T-helper 1 cell treated with Interleukin-12 subunit alpha and Interleukin-12 subunit beta and Interleukin-4 antibody, amounts not matched to agents 30 μg/mL and 1 μg/mL, for 36 hours (primary cell): ENCODE measurements around the gene MPP7.
"Not testable (repeated sequence)": the region's sequence is repeated elsewhere in the genome, so short reads cannot be mapped to it uniquely, and the experiment has no call there.

Experiments
- H3K27ac Mint-ChIP-seq: one replicate; pipeline ENCODE4 v1.8.0; 2021; ENCODE audit warnings: mild to moderate bottlenecking, mixed read lengths
- H3K27me3 Mint-ChIP-seq: one replicate; pipeline ENCODE4 v1.8.0; 2021; ENCODE audit warnings: low read depth, mixed read lengths
- H3K36me3 Mint-ChIP-seq: one replicate; pipeline ENCODE4 v1.8.0; 2021; ENCODE audit warnings: low read depth, mixed read lengths
- H3K4me1 Mint-ChIP-seq: one replicate; pipeline ENCODE4 v1.8.0; 2021; ENCODE audit warnings: low read depth, mixed read lengths
- H3K4me3 Mint-ChIP-seq: one replicate; pipeline ENCODE4 v1.8.0; 2021; ENCODE audit warnings: mild to moderate bottlenecking, moderate library complexity, mixed read lengths
- H3K9me3 Mint-ChIP-seq: one replicate; pipeline ENCODE4 v1.8.0; 2021; ENCODE audit warnings: mixed read lengths

The MPP7 gene

DNA sequence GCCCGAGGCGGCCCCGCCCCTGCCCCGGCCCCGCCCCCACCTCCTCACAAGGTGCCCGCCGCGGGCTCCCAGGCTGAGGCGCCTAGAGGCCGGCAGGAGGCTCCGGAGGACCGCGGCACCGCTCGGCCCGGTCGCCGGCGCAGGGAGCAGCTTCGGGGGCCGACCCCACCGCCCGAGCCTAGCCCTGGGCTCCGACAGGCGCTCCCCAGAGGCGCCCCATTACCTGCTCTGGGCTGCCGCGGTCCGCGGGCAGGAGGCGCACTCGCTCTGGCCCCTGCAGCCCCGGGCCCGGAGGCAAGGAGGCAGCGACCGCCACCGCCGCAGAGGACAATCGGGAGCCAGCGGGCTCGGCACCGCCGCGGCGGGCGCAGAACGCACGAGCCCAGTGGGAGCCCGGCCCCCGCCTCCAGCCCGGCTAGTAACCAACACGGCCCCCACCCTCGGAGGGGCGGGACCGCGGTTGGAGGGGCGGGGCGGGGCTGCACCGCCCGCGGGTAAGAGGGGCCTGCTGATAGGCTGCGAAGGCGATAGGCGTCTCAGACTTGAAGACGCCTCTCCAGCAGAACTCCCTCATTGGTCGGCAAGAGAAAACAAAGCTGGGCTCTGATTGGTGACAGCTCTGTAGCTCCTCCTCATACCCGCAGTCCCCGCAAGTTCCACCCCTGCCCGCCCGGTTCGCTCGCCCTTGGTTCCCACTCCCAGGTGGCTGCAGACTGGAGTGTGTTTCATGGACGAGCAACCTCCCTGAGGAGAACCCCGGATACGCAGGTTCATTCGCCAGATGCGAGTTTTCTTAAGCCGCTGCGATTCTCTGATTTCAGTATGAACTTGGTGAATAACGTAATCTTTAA, at the start of gene MPP7:
Gene MPP7, minus strand, starts transcription at position 427 of the 851 bp plus-strand sequence. CDS start 64,460 bp downstream, outside the sequence.
- Mint-ChIP-seq H3K9me3 (no peaks in the 10 kb centered on the region), H3K4me1 (peaks cover 23% of the 10 kb centered on the region), H3K4me3 (peak within 1 kb of the TSS; percentile 88)

GRCh38 chr10:28349892-28350291, 47.0 kb upstream of the MPP7 start:
- Mint-ChIP-seq H3K4me1 (no peaks in the 10 kb centered on the region), H3K27me3 (peaks cover 14% of the 10 kb centered on the region), H3K36me3 (peaks cover 4% of the 10 kb centered on the region), H3K9me3 (peaks cover 19% of the 10 kb centered on the region), H3K4me3 (no peak overlapping the region), H3K27ac (no peak overlapping the region)

More for the DNA sequence above, at the start of gene MPP7:
- Mint-ChIP-seq H3K27ac (peak within 1 kb of the TSS; percentile 65), H3K36me3 (no peaks in the 10 kb centered on the region), H3K27me3 (peaks cover 48% of the 10 kb centered on the region)

DNA sequence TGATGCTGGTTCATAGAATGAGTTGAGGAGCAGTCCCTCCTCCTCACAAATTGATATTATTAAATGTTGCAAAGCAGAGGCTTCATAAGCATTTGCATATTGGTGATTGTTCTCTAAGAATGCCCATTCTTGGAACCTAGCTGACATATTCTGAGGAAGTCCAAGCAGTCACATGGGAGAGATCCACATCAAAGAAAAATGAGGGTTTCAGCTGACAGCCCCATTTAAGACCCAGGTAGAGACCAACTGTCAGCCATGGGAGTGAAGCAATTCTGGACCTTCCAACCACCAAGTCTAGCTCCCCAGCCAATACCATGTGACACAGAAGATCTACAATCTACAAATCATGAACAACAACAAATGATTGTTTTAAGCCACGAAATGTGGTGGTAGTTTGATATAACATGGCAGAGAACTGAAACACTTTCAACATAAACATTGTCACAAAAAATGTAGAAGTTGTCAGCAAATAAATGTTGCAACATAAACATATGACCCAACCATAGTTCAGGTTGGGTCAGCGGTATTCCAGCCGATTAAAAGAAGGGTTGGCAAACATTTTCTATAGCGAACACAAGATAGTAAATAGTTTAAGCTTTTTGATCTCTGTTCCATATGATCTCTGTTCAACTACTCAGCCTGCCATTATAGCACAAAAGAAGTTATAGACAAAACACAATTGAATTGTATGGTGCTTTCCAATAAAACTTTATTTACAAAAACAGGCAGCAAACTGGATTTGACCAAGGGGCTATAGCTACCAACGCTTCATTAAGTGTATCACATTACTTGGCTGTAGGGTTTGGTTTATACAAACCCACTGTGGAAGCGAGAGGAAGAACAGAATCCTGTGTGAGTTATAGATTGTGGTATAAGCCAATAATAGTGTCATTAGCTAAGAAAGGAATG, 41.4 kb upstream of the MPP7 start:
- Mint-ChIP-seq H3K36me3 (peaks cover 16% of the 10 kb centered on the region), H3K4me1 (peaks cover 10% of the 10 kb centered on the region), H3K9me3 (peaks cover 45% of the 10 kb centered on the region), H3K4me3 (no peak overlapping the region), H3K27ac (no peak overlapping the region), H3K27me3 (peaks cover 37% of the 10 kb centered on the region)

GRCh38 chr10:28343252-28343651, 40.4 kb upstream of the MPP7 start:
- H3K9me3 Mint-ChIP-seq, result peaks cover 45% of the 10 kb centered on the region
- H3K4me1 Mint-ChIP-seq, result peaks cover 12% of the 10 kb centered on the region
- no peak overlapping the region for H3K4me3 Mint-ChIP-seq
- H3K27ac Mint-ChIP-seq, result no peak overlapping the region
- H3K36me3 Mint-ChIP-seq, result peaks cover 16% of the 10 kb centered on the region
- H3K27me3 Mint-ChIP-seq, result peaks cover 40% of the 10 kb centered on the region

- Mint-ChIP-seq H3K9me3 (peaks cover 39% of the 10 kb centered on the region), H3K36me3 (peaks cover 13% of the 10 kb centered on the region), H3K27me3 (peaks cover 41% of the 10 kb centered on the region), H3K4me1 (peaks cover 12% of the 10 kb centered on the region)
- H3K4me3 Mint-ChIP-seq, H3K27ac Mint-ChIP-seq: not testable (repeated sequence)
Measured at GRCh38 chr10:28341679-28342078, 38.8 kb upstream of the MPP7 start.

DNA sequence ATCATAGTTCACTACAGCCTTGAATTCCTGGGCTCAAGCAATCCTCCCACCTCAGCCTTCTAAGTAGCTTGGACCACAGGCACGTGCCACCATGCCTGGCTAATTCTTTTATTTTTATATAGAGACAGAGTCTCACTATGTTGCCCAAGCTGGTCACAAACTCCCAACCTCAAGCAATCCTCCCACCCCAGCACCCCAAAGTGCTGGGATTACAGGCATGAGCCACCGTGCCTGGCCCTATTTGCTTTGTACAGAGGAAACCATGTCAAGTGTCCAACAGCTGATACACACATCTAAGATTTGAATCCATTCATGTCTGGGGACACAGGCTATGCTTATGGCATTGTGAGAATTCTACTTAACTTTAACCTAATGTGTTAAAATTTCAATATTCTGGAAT, 29.9 kb upstream of the MPP7 start:
- Mint-ChIP-seq H3K4me1 (peaks cover 38% of the 10 kb centered on the region), H3K4me3 (no peak overlapping the region), H3K27ac (peak overlapping the region; percentile 41), H3K9me3 (no peaks in the 10 kb centered on the region), H3K36me3 (peaks cover 2% of the 10 kb centered on the region), H3K27me3 (peaks cover 11% of the 10 kb centered on the region)

DNA sequence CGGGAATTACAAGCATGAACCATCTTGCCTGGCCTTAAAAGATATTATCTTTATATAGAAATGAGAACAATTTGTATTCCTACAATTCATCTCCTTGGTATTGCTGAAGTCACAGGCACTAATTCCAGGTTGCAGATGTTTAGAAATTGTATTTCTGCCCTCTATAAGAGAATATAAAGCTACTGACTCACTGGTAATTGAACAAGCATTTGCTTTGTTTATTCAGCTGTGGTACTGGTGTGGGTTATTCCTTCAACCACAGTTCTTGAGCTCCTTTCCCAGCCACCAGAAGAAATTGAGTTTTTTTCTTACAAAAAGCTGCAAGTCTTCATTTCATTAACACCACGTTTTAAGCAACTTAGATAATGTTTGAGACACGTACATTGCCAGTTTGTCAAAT, 29.0 kb upstream of the MPP7 start:
- H3K4me1 Mint-ChIP-seq, result peaks cover 38% of the 10 kb centered on the region
- H3K27me3 Mint-ChIP-seq, result peaks cover 4% of the 10 kb centered on the region
- H3K4me3 Mint-ChIP-seq, result no peak overlapping the region
- peaks cover 2% of the 10 kb centered on the region for H3K36me3 Mint-ChIP-seq
- no peaks in the 10 kb centered on the region for H3K9me3 Mint-ChIP-seq
- H3K27ac Mint-ChIP-seq, result no peak overlapping the region

DNA sequence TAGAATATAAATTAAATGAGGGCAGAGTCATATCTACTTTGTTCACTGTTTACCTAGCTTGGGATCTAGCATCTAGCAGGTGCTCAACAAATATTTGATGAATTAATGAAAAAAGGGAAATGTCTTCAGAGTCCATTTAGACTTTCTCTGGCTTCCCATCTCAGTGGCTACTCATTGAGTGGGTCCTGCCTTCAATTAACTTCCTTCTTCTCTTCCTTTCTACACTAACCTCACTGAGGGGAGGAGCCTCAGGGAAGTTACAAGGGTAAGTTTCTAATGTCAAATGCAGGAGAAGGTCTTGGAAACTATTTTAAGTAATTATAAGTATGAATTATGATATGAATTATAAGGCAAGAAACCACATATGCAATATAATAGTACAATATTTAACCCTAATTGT, 28.2 kb upstream of the MPP7 start:
- H3K9me3 Mint-ChIP-seq, result no peaks in the 10 kb centered on the region
- H3K36me3 Mint-ChIP-seq, result peaks cover 2% of the 10 kb centered on the region
- peaks cover 38% of the 10 kb centered on the region for H3K4me1 Mint-ChIP-seq
- H3K4me3 Mint-ChIP-seq, result no peak overlapping the region
- H3K27ac Mint-ChIP-seq, result no peak overlapping the region
- peaks cover 7% of the 10 kb centered on the region for H3K27me3 Mint-ChIP-seq

- H3K27me3 Mint-ChIP-seq, result peaks cover 7% of the 10 kb centered on the region
- H3K4me1 Mint-ChIP-seq, result peaks cover 20% of the 10 kb centered on the region
- H3K27ac Mint-ChIP-seq, result no peak overlapping the region
- H3K4me3 Mint-ChIP-seq, result no peak overlapping the region
- H3K9me3 Mint-ChIP-seq, result no peaks in the 10 kb centered on the region
- H3K36me3 Mint-ChIP-seq, result no peaks in the 10 kb centered on the region
Measured at GRCh38 chr10:28328346-28328745, 25.5 kb upstream of the MPP7 start.

GRCh38 chr10:28327491-28327880, 24.6 kb upstream of the MPP7 start:
- Mint-ChIP-seq H3K4me3 (no peak overlapping the region), H3K4me1 (peaks cover 14% of the 10 kb centered on the region), H3K9me3 (no peaks in the 10 kb centered on the region)

DNA sequence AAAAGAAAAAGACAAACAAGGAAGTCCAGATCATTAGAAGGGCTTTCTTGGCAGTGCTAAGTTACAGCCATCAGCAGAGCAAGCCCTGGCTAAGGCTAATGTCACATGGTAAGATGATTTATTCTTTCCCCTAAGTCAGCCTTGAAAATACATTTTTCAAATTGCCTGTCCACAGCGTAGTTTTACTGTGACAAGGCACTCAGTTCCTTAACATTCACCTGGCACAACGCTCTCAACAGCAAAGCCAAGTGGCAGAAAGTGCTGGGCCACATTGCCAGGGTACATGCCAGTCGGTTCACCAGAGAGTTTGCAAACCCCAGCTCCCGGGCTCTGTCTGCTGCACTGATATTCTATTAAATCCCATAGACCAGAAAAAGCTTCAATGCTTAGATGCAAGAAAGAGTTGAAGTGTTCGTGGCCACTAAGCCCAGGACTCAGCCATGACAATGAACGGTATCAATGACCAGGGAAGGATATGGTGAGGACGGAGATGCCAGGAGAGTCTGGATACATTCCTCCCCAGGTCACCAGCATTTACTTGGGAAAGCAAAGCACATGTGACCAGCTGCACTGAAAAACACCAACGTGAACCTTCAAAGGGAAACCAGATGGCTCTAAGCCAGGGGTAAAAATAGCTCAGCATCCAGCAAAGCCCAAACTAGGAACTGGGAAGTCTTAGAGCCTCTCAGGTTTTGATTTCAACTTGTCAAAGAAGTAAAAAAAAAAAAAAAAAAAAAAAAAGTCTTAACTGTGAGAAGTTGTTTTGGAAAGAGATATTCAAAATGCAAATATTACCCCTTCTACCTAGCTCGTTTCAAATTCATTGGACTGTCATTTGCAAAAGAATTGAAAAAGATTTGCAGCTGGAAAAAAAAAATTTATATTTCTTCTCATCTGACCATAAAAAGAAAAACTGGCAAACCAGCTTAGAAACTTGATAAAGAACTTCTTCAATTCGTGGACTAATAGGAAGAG, 23.9 kb upstream of the MPP7 start:
- H3K4me1 Mint-ChIP-seq, result peaks cover 9% of the 10 kb centered on the region
- no peak overlapping the region for H3K4me3 Mint-ChIP-seq

More at GRCh38 chr10:28327491-28327880, 24.6 kb upstream of the MPP7 start:
- Mint-ChIP-seq H3K27me3 (peaks cover 7% of the 10 kb centered on the region), H3K36me3 (no peaks in the 10 kb centered on the region), H3K27ac (no peak overlapping the region)

GRCh38 chr10:28320799-28321198, 17.9 kb upstream of the MPP7 start:
- Mint-ChIP-seq H3K27ac (no peak overlapping the region), H3K36me3 (no peaks in the 10 kb centered on the region), H3K27me3 (peaks cover 10% of the 10 kb centered on the region), H3K9me3 (no peaks in the 10 kb centered on the region), H3K4me1 (no peaks in the 10 kb centered on the region), H3K4me3 (no peak overlapping the region)

More for the DNA sequence above, 23.9 kb upstream of the MPP7 start:
- Mint-ChIP-seq H3K27me3 (peaks cover 7% of the 10 kb centered on the region), H3K9me3 (no peaks in the 10 kb centered on the region), H3K36me3 (no peaks in the 10 kb centered on the region), H3K27ac (no peak overlapping the region)

- Mint-ChIP-seq H3K36me3 (no peaks in the 10 kb centered on the region), H3K4me1 (no peaks in the 10 kb centered on the region), H3K27ac (no peak overlapping the region), H3K4me3 (no peak overlapping the region), H3K9me3 (no peaks in the 10 kb centered on the region), H3K27me3 (peaks cover 10% of the 10 kb centered on the region)
Measured at GRCh38 chr10:28320090-28320489, 17.2 kb upstream of the MPP7 start.

- not testable (repeated sequence) for H3K36me3 Mint-ChIP-seq, H3K4me1 Mint-ChIP-seq, H3K27ac Mint-ChIP-seq, H3K9me3 Mint-ChIP-seq, H3K4me3 Mint-ChIP-seq
- peaks cover 17% of the 10 kb centered on the region for H3K27me3 Mint-ChIP-seq
Measured at GRCh38 chr10:28319061-28319460, 16.2 kb upstream of the MPP7 start.
